Breast epithelium (tissue), 4 donors: ENCODE data around the gene SEMA3G. TPM values are rescaled to one million over a fixed set of nuclear protein-coding genes. Genes with fewer than 3 reads are reported as not detected.
A peak's percentile ranks its signal among the peaks of the same experiment; 100 is the strongest.

ENCODE experiments used
- DNase-seq, 2 donors: peaks; one replicate each; pipeline ENCODE4 v3.0.0-alpha.2; 2019; ENCODE audit warnings: low spot score in 2 of 2
- H3K27ac ChIP-seq, 2 donors: fragments of 200-600 bp; sonication (generic) in 1 of 2; one replicate each; pipeline ENCODE4 v1.5.1; 2016 to 2019; ENCODE audit warnings: mild to moderate bottlenecking in 1 of 2
- H3K27me3 ChIP-seq, 2 donors: fragments of 200-600 bp; sonication (generic) in 1 of 2; one replicate each; pipeline versions ENCODE4 v1.5.1 to v1.6.0; 2017 to 2019; ENCODE audit warnings: control low read depth in 1 of 2, mild to moderate bottlenecking in 1 of 2
- H3K36me3 ChIP-seq: fragments of 200-600 bp; one replicate; pipeline ENCODE4 v1.5.1; 2019
- H3K4me1 ChIP-seq, 2 donors: fragments of 200-600 bp; sonication (generic); one replicate each; pipeline ENCODE4 v1.5.1; 2016 to 2019; ENCODE audit warnings: control low read depth in 1 of 2
- H3K4me3 ChIP-seq, 3 donors: fragments of 200-600 bp; sonication (generic); 1 replicate in 2 of 3; 2 replicates in 1 of 3; pipeline ENCODE4 v1.5.1; 2016 to 2019; ENCODE audit warnings: mild to moderate bottlenecking in 3 of 3, moderate library complexity in 2 of 3
- H3K9me3 ChIP-seq, 2 donors: fragments of 200-600 bp; sonication (generic) in 1 of 2; one replicate each; pipeline ENCODE4 v1.5.1; 2016 to 2019; ENCODE audit warnings: control low read depth in 1 of 2
- POLR2A ChIP-seq: fragments of 450-650 bp; IDR thresholded peaks from one replicate; pipeline ENCODE4 v1.6.1; 2016; ENCODE audit warnings: antibody characterized with exemption, mild to moderate bottlenecking, moderate library complexity
- POLR2AphosphoS5 ChIP-seq, 3 donors: sonication (generic); formaldehyde crosslinking; IDR thresholded peaks; one replicate each; pipeline ENCODE4 v1.6.1; 2017; ENCODE audit warnings: antibody characterized with exemption in 3 of 3
- intact Hi-C: fragments of 100-400 bp; cut with DNase I; formaldehyde crosslinking; loops from one replicate; pipeline ENCODE4 v1.15.1; 2023; ENCODE audit warnings: low total_unique reads
- total RNA-seq, 3 donors: library from RNA; depleted of rRNA; stranded (reverse); fragments of >200 nt; gene quantifications; one replicate each; pipeline ENCODE4 v1.1.0, GENCODE V29; 2016
- TF ChIP-seq, protein P1 (sequence below), 3 donors: fragments of 450-650 bp; IDR thresholded peaks; one replicate each; pipeline ENCODE4 v1.5.1; 2016 to 2017; ENCODE audit warnings: antibody characterized with exemption in 3 of 3, mild to moderate bottlenecking in 3 of 3, moderate library complexity in 3 of 3

SEMA3G gene
- total RNA-seq, 3 donors from 2014 or later, result 12.3 to 255 (median 70.1) TPM

DNA sequence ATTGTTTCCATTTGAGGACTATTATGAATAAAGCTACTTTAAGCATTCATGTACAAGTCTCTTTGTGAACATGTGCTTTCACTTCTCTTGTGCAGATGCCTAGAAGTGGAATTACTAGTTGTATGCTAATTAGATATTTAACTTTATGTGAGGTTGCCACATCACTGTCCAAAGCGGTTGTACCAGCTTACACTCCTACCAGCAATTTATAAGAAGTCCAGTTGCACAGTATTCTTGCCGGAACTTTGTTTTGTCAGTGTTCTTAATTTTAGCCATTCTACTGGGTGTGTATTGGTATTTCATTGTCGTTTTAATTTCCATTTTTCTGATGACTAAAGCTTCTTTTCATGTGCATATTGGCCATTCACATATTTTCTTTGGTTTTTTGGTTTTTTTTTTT lies 29.1 kb downstream of the SEMA3G start:
- Histone ChIP-seq H3K4me1 (peaks cover 0 to 7% of the 10 kb centered on the region in 2 donors), H3K9me3 (no peaks in the 10 kb centered on the region), H3K36me3 (no peaks in the 10 kb centered on the region), H3K4me3 (no peak overlapping the region), H3K27me3 (no peaks in the 10 kb centered on the region), H3K27ac (no peak overlapping the region)
- TF ChIP-seq POLR2AphosphoS5 (IDR thresholded peaks at IDR 0.05) (no peak), POLR2A (no peak)
- TF ChIP-seq, protein P1, sequence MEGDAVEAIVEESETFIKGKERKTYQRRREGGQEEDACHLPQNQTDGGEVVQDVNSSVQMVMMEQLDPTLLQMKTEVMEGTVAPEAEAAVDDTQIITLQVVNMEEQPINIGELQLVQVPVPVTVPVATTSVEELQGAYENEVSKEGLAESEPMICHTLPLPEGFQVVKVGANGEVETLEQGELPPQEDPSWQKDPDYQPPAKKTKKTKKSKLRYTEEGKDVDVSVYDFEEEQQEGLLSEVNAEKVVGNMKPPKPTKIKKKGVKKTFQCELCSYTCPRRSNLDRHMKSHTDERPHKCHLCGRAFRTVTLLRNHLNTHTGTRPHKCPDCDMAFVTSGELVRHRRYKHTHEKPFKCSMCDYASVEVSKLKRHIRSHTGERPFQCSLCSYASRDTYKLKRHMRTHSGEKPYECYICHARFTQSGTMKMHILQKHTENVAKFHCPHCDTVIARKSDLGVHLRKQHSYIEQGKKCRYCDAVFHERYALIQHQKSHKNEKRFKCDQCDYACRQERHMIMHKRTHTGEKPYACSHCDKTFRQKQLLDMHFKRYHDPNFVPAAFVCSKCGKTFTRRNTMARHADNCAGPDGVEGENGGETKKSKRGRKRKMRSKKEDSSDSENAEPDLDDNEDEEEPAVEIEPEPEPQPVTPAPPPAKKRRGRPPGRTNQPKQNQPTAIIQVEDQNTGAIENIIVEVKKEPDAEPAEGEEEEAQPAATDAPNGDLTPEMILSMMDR (IDR thresholded peaks at IDR 0.05), result no peak
- no peak for DNase-seq
- intact Hi-C loops, result no loop called here

DNA sequence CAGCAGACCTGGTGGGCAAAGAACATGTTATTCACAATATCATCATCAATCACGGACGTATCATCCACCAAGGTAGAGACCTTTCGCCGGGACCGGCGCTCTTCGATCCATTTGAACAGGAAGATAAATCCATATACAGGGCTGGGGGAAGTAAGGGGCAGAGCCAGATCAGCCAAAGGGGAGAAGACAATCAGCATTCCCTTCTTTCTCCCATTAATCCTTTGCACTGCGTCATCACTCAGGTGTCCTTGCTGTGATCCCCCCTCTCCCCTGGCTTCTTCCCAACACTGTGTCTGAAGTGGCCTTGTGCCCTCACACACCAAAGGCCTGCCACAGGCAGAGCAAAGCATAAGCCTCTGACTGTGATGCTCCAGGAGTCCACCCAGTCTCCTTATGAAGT lies 36.4 kb downstream of the SEMA3G start:
- no peak for TF ChIP-seq POLR2A
- no peak for TF ChIP-seq POLR2AphosphoS5 (IDR thresholded peaks at IDR 0.05)
- TF ChIP-seq, protein P1 (IDR thresholded peaks at IDR 0.05), result no peak
- no peaks in the 10 kb centered on the region for H3K27me3 ChIP-seq
- H3K4me3 ChIP-seq, result peak overlapping the region in 2 of 3 donors; percentile 84 to 99
- peak overlapping the region in 1 of 2 donors; percentile 7 for H3K27ac ChIP-seq
- H3K9me3 ChIP-seq, result no peaks in the 10 kb centered on the region
- DNase-seq, result no peak
- intact Hi-C loops, result no loop called here
- H3K4me1 ChIP-seq, result peaks cover 0 to 22% of the 10 kb centered on the region in 2 donors
- no peaks in the 10 kb centered on the region for H3K36me3 ChIP-seq

DNA sequence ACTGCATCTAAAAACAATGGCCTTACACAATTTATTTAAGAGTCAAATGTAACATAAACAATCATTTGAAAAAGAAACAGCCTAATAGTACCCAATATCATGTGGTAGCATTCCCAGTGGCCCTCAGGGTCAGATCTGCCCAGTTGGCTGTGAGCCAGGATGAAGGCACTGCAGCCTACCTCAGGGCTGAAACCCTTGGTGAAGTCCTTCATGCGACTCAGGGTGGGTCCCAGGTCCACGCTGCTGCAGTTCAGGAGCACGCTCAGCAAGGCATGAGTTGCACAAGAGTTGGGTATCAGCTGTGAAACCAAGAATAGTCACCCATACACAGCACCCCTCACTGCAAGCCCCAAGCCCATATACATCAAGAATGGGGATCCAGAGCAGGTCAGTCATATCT lies 37.1 kb downstream of the SEMA3G start:
- TF ChIP-seq POLR2A (no peak), POLR2AphosphoS5 (IDR thresholded peaks at IDR 0.05) (no peak)
- TF ChIP-seq, protein P1 (IDR thresholded peaks at IDR 0.05), result no peak
- Histone ChIP-seq H3K27me3 (no peaks in the 10 kb centered on the region), H3K4me1 (peaks cover 0 to 22% of the 10 kb centered on the region in 2 donors), H3K36me3 (no peaks in the 10 kb centered on the region), H3K9me3 (no peaks in the 10 kb centered on the region), H3K27ac (no peak overlapping the region), H3K4me3 (no peak overlapping the region)
- DNase-seq, result no peak
- intact Hi-C loops, result no loop called here

- DNase-seq, result no peak
- no peak for TF ChIP-seq POLR2AphosphoS5 (IDR thresholded peaks at IDR 0.05)
- TF ChIP-seq POLR2A, result no peak
- TF ChIP-seq, protein P1 (IDR thresholded peaks at IDR 0.05), result no peak
These were observed 38.0 kb downstream of the SEMA3G start for GRCh38 chr3:52406791-52407510.

DNA sequence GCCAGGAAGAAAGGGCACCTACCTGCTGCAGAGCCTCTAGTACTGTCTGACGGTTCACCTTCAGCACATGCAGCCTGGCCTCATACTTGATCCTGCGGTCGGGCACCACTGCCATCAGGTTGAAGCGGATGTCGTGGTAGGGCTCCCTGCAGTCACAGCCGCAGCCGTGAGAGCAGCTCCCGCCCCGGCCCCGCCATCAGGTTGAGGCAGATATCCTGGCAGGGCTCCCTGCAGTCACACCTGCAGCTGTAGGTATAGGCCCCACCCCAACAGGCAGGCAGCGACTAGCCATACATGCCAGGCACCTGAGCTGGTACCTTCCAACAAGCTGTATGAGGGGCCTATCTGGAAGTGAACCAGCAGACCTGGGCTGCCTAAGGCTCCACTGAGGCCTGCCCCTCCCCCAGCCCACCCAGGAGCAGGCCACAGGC lies 38.7 kb downstream of the SEMA3G start:
- no peaks in the 10 kb centered on the region for H3K9me3 ChIP-seq
- H3K4me3 ChIP-seq, result no peak overlapping the region
- DNase-seq, result no peak
- TF ChIP-seq, protein P1 (IDR thresholded peaks at IDR 0.05), result no peak
- TF ChIP-seq POLR2A (no peak), POLR2AphosphoS5 (IDR thresholded peaks at IDR 0.05) (no peak)
- H3K4me1 ChIP-seq, result peaks cover 0 to 14% of the 10 kb centered on the region in 2 donors
- intact Hi-C loops, result no loop called here
- H3K27ac ChIP-seq, result no peak overlapping the region
- no peaks in the 10 kb centered on the region for H3K27me3 ChIP-seq
- peaks cover 7% of the 10 kb centered on the region for H3K36me3 ChIP-seq

More at GRCh38 chr3:52406791-52407510, 38.0 kb downstream of the SEMA3G start:
- no peaks in the 10 kb centered on the region for H3K9me3 ChIP-seq
- H3K27me3 ChIP-seq, result no peaks in the 10 kb centered on the region
- peaks cover 0 to 15% of the 10 kb centered on the region in 2 donors for H3K4me1 ChIP-seq
- intact Hi-C loops, result no loop called here
- no peak overlapping the region for H3K4me3 ChIP-seq
- peaks cover 7% of the 10 kb centered on the region for H3K36me3 ChIP-seq
- H3K27ac ChIP-seq, result no peak overlapping the region
